GM23338 (cell line): Measurements from ENCODE around the gene ERBB4.

ENCODE experiments used
- EZH2 ChIP-seq: fragments of 200-600 bp; sonication (generic); IDR thresholded peaks from one replicate; pipeline ENCODE4 v1.8.0; 2017; ENCODE audit warnings: antibody characterized with exemption, mild to moderate bottlenecking, low read depth; ENCODE audit not compliant: unreplicated experiment
- JUNB ChIP-seq: IDR thresholded peaks from one replicate; pipeline ENCODE4 v1.6.1; 2016; ENCODE audit warnings: antibody characterized with exemption; ENCODE audit not compliant: unreplicated experiment
- POLR2AphosphoS5 ChIP-seq: IDR thresholded peaks from 2 replicates; pipeline ENCODE4 v1.6.1; 2016; ENCODE audit warnings: antibody characterized with exemption, low read depth
- TF ChIP-seq, protein P1 (sequence below), 2 experiments: fragments of 200-600 bp in 1 of 2; sonication (generic) in 1 of 2; conservative IDR thresholded peaks; 2 replicates each; pipeline versions ENCODE4 v1.5.1 to v1.6.1; 2016 to 2017; ENCODE audit warnings: antibody characterized with exemption in 2 of 2, low read depth in 2 of 2, mild to moderate bottlenecking in 2 of 2, moderate library complexity in 1 of 2
- TF ChIP-seq, protein P2 (sequence below): IDR thresholded peaks from 2 replicates; pipeline ENCODE4 v1.6.1; 2016; ENCODE audit warnings: antibody characterized with exemption

GRCh38 chr2:211344289-211344688 is 1194.3 kb downstream of the ERBB4 start:
- TF ChIP-seq, protein P1, sequence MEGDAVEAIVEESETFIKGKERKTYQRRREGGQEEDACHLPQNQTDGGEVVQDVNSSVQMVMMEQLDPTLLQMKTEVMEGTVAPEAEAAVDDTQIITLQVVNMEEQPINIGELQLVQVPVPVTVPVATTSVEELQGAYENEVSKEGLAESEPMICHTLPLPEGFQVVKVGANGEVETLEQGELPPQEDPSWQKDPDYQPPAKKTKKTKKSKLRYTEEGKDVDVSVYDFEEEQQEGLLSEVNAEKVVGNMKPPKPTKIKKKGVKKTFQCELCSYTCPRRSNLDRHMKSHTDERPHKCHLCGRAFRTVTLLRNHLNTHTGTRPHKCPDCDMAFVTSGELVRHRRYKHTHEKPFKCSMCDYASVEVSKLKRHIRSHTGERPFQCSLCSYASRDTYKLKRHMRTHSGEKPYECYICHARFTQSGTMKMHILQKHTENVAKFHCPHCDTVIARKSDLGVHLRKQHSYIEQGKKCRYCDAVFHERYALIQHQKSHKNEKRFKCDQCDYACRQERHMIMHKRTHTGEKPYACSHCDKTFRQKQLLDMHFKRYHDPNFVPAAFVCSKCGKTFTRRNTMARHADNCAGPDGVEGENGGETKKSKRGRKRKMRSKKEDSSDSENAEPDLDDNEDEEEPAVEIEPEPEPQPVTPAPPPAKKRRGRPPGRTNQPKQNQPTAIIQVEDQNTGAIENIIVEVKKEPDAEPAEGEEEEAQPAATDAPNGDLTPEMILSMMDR (conservative IDR thresholded peaks at IDR 0.05; ENCODE audit: low read depth in 2 of 2), result no peak
- TF ChIP-seq, protein P2, sequence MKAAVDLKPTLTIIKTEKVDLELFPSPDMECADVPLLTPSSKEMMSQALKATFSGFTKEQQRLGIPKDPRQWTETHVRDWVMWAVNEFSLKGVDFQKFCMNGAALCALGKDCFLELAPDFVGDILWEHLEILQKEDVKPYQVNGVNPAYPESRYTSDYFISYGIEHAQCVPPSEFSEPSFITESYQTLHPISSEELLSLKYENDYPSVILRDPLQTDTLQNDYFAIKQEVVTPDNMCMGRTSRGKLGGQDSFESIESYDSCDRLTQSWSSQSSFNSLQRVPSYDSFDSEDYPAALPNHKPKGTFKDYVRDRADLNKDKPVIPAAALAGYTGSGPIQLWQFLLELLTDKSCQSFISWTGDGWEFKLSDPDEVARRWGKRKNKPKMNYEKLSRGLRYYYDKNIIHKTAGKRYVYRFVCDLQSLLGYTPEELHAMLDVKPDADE, result no peak
- no peak for TF ChIP-seq EZH2
- TF ChIP-seq POLR2AphosphoS5, result no peak
- no peak for TF ChIP-seq JUNB
